Epithelial cell of esophagus (primary cell): Measurements from ENCODE around the gene GHDC.

Experiments used
- DNase-seq: peaks from one replicate; pipeline ENCODE4 v3.0.0; 2010; ENCODE audit warnings: low read depth
- H3K4me3 ChIP-seq: 2 replicates; pipeline ENCODE4 v1.5.1; 2011; ENCODE audit warnings: mild to moderate bottlenecking, low read length, control low read depth
- TF ChIP-seq, protein P1 (sequence below): IDR thresholded peaks from 2 replicates; pipeline ENCODE4 v1.5.1; 2011; ENCODE audit warnings: low read depth, mild to moderate bottlenecking, low read length, control low read depth, inconsistent platforms; ENCODE audit not compliant: insufficient read depth; ENCODE audit errors: missing control alignments

The GHDC gene

DNA sequence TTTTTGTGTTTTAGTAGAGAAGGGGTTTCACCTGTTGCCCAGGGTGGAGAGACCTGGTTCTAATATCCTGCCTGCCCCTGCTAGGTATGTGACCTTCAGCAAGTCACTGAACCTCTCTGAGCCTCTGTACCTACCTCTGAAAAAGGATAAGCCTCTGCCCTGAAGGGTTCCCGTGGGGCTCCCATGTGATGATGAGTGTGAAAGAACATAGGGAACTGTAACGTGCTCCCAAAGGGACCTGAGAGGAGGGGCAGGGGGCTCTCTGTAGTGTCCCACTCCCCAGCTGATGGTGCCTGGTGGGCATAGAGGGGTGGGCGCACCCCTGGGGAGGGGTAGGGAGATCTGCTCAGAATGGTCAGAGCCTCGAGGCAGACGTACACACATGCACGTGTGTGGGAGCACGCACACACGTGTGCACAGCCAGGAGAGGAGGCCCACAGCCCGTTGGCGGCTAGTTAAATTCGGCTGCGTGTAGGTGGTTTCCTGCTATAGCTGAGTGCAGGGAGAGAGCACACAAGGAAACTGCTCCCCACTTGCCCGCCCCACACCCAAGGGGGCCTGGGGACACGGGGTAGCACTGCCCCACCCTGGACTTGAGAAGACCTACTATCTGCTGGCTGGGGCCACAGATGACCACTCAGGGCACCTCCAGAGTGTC is 20.0 kb downstream of the GHDC start:
- H3K4me3 ChIP-seq = no peak overlapping the region
- TF ChIP-seq, protein P1, sequence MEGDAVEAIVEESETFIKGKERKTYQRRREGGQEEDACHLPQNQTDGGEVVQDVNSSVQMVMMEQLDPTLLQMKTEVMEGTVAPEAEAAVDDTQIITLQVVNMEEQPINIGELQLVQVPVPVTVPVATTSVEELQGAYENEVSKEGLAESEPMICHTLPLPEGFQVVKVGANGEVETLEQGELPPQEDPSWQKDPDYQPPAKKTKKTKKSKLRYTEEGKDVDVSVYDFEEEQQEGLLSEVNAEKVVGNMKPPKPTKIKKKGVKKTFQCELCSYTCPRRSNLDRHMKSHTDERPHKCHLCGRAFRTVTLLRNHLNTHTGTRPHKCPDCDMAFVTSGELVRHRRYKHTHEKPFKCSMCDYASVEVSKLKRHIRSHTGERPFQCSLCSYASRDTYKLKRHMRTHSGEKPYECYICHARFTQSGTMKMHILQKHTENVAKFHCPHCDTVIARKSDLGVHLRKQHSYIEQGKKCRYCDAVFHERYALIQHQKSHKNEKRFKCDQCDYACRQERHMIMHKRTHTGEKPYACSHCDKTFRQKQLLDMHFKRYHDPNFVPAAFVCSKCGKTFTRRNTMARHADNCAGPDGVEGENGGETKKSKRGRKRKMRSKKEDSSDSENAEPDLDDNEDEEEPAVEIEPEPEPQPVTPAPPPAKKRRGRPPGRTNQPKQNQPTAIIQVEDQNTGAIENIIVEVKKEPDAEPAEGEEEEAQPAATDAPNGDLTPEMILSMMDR = no peak
- DNase-seq = no peak

DNA sequence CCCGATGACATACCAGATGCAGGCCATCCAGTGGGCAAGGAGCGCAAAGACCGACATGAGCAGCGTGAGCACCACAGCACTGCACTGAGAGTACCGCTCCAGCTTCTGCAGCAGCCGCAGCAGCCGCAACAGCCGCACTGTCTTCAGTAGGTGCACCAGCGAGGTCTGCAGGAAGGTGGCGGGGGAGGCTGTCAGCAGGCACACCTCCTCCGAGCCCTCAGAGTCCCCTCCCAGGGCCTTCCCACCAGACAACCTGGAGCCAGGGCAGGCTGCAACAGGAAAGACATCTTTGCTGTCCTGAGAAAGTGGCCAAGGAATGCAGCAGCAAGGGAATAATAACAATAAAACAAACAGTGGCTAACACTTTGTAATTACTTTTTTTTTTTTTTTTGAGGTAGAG is 22.5 kb downstream of the GHDC start:
- TF ChIP-seq, protein P1 = peak; percentile 41
- DNase-seq = peak; percentile 78
- H3K4me3 ChIP-seq = no peak overlapping the region

GRCh38 chr17:42169351-42169750 is 24.9 kb downstream of the GHDC start:
- TF ChIP-seq, protein P1 = no peak
- no peak overlapping the region for H3K4me3 ChIP-seq
- DNase-seq = no peak

DNA sequence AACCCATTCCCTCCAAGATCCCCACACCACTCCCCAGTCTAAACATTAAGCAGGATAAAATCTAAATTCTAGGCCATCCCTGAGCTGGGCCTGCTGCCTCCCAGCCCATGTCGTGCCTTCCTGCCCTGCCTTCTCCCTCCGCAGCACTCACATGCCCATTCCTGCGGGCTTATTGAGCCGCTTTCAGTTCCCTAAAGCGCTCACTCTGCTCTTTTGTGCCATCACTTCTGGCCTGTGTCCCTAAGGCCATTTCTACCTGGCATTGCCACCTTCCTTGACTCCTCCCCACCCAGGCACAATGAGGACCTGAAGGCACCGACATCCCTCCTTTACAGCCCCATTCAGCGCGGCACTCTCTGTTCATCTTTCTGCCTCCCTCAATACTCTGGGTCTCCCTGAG is 26.5 kb downstream of the GHDC start:
- DNase-seq = no peak
- TF ChIP-seq, protein P1 = no peak
- H3K4me3 ChIP-seq = no peak overlapping the region

- H3K4me3 ChIP-seq = no peak overlapping the region
- DNase-seq = no peak
- TF ChIP-seq, protein P1 = no peak
Measured at GRCh38 chr17:42166196-42166763, 28.0 kb downstream of the GHDC start.

- no peak for DNase-seq
- TF ChIP-seq, protein P1 = no peak
- H3K4me3 ChIP-seq = no peak overlapping the region
Measured at GRCh38 chr17:42165751-42166150, 28.5 kb downstream of the GHDC start.
